A549 treated with AZD2906 at 1 μM for 4 hours (cell line): ENCODE data around the gene PARL. TPM values are rescaled to one million over a fixed set of nuclear protein-coding genes. Genes with fewer than 3 reads are reported as not detected.

Source experiments
- total RNA-seq: library from RNA; stranded (reverse); fragments of 200-300 nt; extraction: Qiagen RNA extraction; gene quantifications from 5 replicates; pipeline ENCODE4 v1.2.3, GENCODE V29; 2022

Gene PARL, protein sequence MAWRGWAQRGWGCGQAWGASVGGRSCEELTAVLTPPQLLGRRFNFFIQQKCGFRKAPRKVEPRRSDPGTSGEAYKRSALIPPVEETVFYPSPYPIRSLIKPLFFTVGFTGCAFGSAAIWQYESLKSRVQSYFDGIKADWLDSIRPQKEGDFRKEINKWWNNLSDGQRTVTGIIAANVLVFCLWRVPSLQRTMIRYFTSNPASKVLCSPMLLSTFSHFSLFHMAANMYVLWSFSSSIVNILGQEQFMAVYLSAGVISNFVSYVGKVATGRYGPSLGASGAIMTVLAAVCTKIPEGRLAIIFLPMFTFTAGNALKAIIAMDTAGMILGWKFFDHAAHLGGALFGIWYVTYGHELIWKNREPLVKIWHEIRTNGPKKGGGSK
- total RNA-seq: 60.4 to 67.0 TPM (median 65.4 TPM) in 5 replicates

DNA sequence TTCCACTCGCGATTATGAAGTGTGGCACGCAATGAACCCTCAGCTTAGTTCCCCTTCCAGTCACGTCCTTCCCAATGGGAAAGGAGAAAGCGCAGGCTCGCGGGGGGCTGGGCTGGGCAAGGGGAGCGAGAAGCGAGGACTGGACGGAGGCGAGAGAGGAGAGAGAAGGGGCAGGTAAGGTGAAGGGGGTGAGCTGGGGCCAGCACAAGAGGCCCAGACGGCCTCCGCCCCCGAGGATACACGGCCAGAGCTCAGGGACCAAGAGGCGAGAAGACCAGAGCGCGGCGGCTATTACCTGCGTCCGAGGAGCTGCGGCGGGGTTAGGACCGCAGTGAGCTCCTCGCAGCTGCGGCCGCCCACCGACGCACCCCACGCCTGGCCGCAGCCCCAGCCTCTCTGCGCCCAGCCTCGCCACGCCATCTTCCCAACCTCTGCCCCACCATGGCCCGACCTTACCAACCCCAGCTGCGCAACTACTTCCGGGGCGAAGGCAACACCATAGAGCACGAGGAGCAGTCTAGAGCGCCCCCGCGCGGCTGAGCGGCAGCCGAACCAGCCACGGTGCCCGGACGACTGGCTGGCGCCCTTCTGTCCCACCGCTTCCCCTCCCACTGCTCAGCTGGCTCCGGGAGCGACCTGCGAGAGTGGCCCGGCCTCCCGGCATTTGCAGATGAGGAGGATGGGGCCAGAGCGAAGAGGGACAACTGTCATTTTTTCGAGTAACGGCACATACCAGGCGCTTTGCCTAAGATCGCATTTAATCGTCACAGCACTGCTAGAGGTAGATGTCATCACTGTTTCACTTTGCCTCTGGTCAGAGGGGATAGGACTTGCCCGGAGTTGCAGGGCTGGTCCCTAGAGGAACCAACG is at the start of gene PARL:
TSS of gene PARL (minus strand) at position 454 of the 870 bp plus-strand sequence. CDS start at position 420, 34 bp downstream.

DNA sequence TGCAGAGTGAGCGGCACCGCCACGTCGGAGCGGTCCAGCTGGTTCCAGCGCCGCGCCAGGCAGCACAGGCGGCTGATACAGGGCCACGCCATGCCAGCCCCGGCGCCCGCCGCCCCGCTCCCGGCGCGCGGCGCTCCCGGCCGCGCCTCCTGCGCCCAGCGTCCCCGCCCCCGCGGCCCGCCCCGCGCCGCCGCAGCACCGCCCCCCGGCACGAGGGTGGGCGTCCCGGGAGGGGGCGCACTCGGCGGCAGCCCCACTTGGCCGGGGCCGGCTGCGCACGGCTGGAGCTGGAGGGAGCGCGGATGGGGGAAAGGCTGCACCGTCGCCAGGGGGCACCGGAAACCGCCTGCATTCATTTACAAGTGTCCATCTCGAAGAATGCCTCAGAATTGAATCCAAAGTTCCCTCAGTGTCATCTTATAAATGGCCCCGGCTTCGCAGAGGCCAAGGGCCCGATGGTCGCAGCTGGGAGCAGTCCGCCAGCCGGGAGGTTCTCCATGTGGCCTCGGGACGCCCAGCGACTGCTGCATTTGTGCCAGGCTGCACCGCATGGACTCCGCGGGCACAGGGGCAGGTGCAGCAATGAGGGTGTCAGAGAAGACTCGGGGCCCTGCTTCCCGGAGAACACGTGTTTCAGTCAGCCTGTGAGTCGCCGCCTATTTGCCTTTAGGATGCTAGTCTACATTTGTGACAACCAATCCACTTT is 59.1 kb downstream of the PARL start, which contains the start of gene MAP6D1:
TSS of gene MAP6D1 (minus strand) at position 122 of the 706 bp plus-strand sequence. CDS start at position 92, 30 bp downstream.

Other genes starting within 250 kb of the PARL start
- 5.8 to 8.9 TPM (median 6.4 TPM) in 5 replicates for gene KLHL24, start 249.3 kb downstream of the PARL start, total RNA-seq
- gene YEATS2, start 187.1 kb downstream of the PARL start, total RNA-seq: 11.3 to 13.5 TPM (median 12.3 TPM) in 5 replicates
- 4.7 to 8.3 TPM (median 7.4 TPM) in 5 replicates for gene MAP6D1, start 59.3 kb downstream of the PARL start, total RNA-seq
- 13.6 to 17.5 TPM (median 14.5 TPM) in 5 replicates for gene ABCC5, start 133.0 kb upstream of the PARL start, total RNA-seq
- gene HTR3D, start 146.9 kb upstream of the PARL start, total RNA-seq: not detected in 5 replicates
- not detected in 5 replicates for gene HTR3C, start 168.2 kb upstream of the PARL start, total RNA-seq
- gene HTR3E, start 212.2 kb upstream of the PARL start, total RNA-seq: not detected in 5 replicates